Spleen (tissue), 11 donors: Measurements from ENCODE around the gene CSTPP1. TPM values are rescaled to one million over a fixed set of nuclear protein-coding genes. Genes with fewer than 3 reads are reported as not detected.

Source experiments
- DNase-seq: peaks from one replicate; pipeline ENCODE4 v3.0.0-alpha.2; 2020
- H3K27ac ChIP-seq, 8 donors: fragments of 200-600 bp; sonication (generic) in 7 of 8; 1 replicate in 4 of 8; 2 replicates in 4 of 8; pipeline versions ENCODE4 v1.5.0 to v1.8.0; 2016 to 2021; ENCODE audit warnings: inconsistent platforms in 4 of 8, mild to moderate bottlenecking in 4 of 8, moderate library complexity in 1 of 8
- H3K27me3 ChIP-seq, 7 donors: fragments of 200-600 bp; sonication (generic) in 6 of 7; replicated peaks in 1 of 7; 1 replicate in 4 of 7; 2 replicates in 3 of 7; pipeline versions ENCODE4 v1.5.0 to v1.8.0; 2016 to 2021; ENCODE audit warnings: inconsistent platforms in 3 of 7, mild to moderate bottlenecking in 1 of 7
- H3K36me3 ChIP-seq, 6 donors: fragments of 200-600 bp; sonication (generic) in 5 of 6; 1 replicate in 4 of 6; 2 replicates in 2 of 6; pipeline versions ENCODE4 v1.5.0 to v1.8.0; 2016 to 2021; ENCODE audit warnings: inconsistent platforms in 2 of 6
- H3K4me1 ChIP-seq, 6 donors: fragments of 200-600 bp; sonication (generic) in 5 of 6; 1 replicate in 3 of 6; 2 replicates in 3 of 6; pipeline versions ENCODE4 v1.5.0 to v1.8.0; 2016 to 2021; ENCODE audit warnings: inconsistent platforms in 3 of 6
- H3K4me3 ChIP-seq, 8 donors: fragments of 200-600 bp; sonication (generic) in 7 of 8; 1 replicate in 4 of 8; 2 replicates in 4 of 8; pipeline versions ENCODE4 v1.5.0 to v1.8.0; 2016 to 2021; ENCODE audit warnings: inconsistent platforms in 4 of 8, mild to moderate bottlenecking in 4 of 8, moderate library complexity in 2 of 8
- H3K9me3 ChIP-seq, 8 donors: fragments of 200-600 bp; sonication (generic) in 7 of 8; 1 replicate in 4 of 8; 2 replicates in 4 of 8; pipeline versions ENCODE4 v1.5.0 to v1.8.0; 2016 to 2021; ENCODE audit warnings: inconsistent platforms in 4 of 8
- CTCF ChIP-seq, 11 experiments: fragments of 200-600 bp in 7 of 11; fragments of 450-650 bp in 4 of 11; sonication (generic) in 4 of 11; IDR thresholded peaks in 8 of 11; conservative IDR thresholded peaks in 3 of 11; 1 replicate in 7 of 11; 2 replicates in 4 of 11; pipeline versions ENCODE4 v1.4.0 to v1.8.0; 2016 to 2021; ENCODE audit warnings: antibody characterized with exemption in 11 of 11, inconsistent platforms in 4 of 11, mild to moderate bottlenecking in 1 of 11
- POLR2A ChIP-seq, 3 donors: fragments of 450-650 bp; IDR thresholded peaks; one replicate each; pipeline ENCODE4 v1.5.1; 2017; ENCODE audit warnings: antibody characterized with exemption in 3 of 3, mild to moderate bottlenecking in 1 of 3
- POLR2AphosphoS5 ChIP-seq, 3 donors: sonication (generic); formaldehyde crosslinking; IDR thresholded peaks; one replicate each; pipeline ENCODE4 v1.5.1; 2017; ENCODE audit warnings: antibody characterized with exemption in 3 of 3
- WGBS, 5 donors: extraction: QIAGEN DNeasy Blood & Tissue Kit in 3 of 5; methylation state at CpG; one replicate each; pipeline versions ENCODE4 v1.1.5 to v1.1.7; 2013 to 2018; 5-methylcytosine and 5-hydroxymethylcytosine counted together
- intact Hi-C: fragments of 100-400 bp; cut with DNase I; formaldehyde crosslinking; loops from one replicate; pipeline ENCODE4 v1.15.0; 2023; ENCODE audit warnings: low total_unique reads
- polyA plus RNA-seq, 3 donors: library from polyadenylated mRNA; stranded (reverse); fragments of 200-250 nt; gene quantifications; one replicate each; pipeline ENCODE4 v1.2.1, GENCODE V29; 2013
- total RNA-seq, 7 donors: library from RNA; depleted of rRNA in 3 of 7; stranded (reverse); fragments of >200 nt in 3 of 7; fragmentation: NEBNext Ultra II Directional in 4 of 7; extraction: Animal tissue kit (Norgen Biotek cat#: 25700) in 4 of 7; gene quantifications; one replicate each; pipeline versions ENCODE4 v1.1.0 to v1.2.1, GENCODE V29; 2016 to 2021
- donor health status: healthy with polysubstance abuse.
- donor health status: DM: no; HTN: no; CAD: no; lungs with moderate emphysema.
- donor health status: DM: no; HTN: no; CAD: no.
- donor health status: Bipolar disorder and iron deficiency.
- donor health status: healthy.
- donor health status: DM: no; HTN: no; CAD: no.
- donor health status: DM: yes; HTN: yes; CAD: no.

Gene CSTPP1
- total and polyA plus RNA-seq, 10 donors: 8.6 to 23.0 (median 14.4) TPM

GRCh38 chr11:46902694-46903093, 33.9 kb upstream of the CSTPP1 start:
- DNase-seq: no peak
- no peaks in the 10 kb centered on the region for H3K36me3 ChIP-seq
- H3K27me3 ChIP-seq: no peaks in the 10 kb centered on the region
- TF ChIP-seq POLR2A (IDR thresholded peaks at IDR 0.05) (no peak), POLR2AphosphoS5 (IDR thresholded peaks at IDR 0.05) (no peak), CTCF (IDR thresholded peaks at IDR 0.05 in 8 of 11, conservative IDR thresholded peaks at IDR 0.05 in 3 of 11) (no peak)
- H3K4me1 ChIP-seq: peaks cover 3 to 40% (median 16%) of the 10 kb centered on the region in 6 donors
- no peak overlapping the region for H3K4me3 ChIP-seq
- intact Hi-C loops: no loop called here
- no peak overlapping the region for H3K27ac ChIP-seq
- 91 to 99% (median 96%) methylated on average over 2 to 6 of the region's 6 CpGs for WGBS, 5 donors
- no peaks in the 10 kb centered on the region for H3K9me3 ChIP-seq

DNA sequence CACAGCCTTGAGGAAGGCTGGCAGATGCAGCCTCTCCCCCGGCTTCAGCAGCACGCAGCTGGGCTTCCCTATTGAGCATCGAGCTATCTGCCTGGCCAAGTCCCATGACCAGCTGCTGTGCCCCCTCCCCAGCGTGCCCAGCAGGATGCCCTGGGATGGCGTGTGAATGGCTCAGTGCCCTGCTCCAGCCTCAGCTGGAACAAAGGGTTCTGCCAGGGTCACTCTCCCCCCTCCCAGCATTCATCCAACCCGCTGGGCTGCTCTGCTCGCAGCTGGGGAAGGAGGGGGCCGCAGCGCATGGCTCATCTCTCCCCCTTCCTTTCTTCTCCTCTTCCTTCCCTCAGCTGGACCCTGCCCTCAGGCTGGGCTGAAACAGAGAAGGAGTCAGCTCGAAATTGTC, 32.7 kb upstream of the CSTPP1 start:
- DNase-seq: peak; percentile 71
- Histone ChIP-seq H3K4me3 (no peak overlapping the region), H3K27ac (peak overlapping the region in 7 of 8 donors; percentile 4 to 68 (median 36)), H3K4me1 (peaks cover 3 to 40% (median 16%) of the 10 kb centered on the region in 6 donors), H3K9me3 (no peaks in the 10 kb centered on the region), H3K27me3 (no peaks in the 10 kb centered on the region), H3K36me3 (no peaks in the 10 kb centered on the region)
- intact Hi-C loops: no loop called here
- TF ChIP-seq POLR2A (IDR thresholded peaks at IDR 0.05) (no peak), CTCF (IDR thresholded peaks at IDR 0.05 in 8 of 11, conservative IDR thresholded peaks at IDR 0.05 in 3 of 11) (no peak), POLR2AphosphoS5 (IDR thresholded peaks at IDR 0.05) (peak; percentile 57 to 79 (median 69))
- 58 to 71% (median 63%) methylated on average over 5 to 10 of the region's 10 CpGs for WGBS, 5 donors

- intact Hi-C loops: no loop called here
- peaks cover 3 to 36% (median 16%) of the 10 kb centered on the region in 6 donors for H3K4me1 ChIP-seq
- no peaks in the 10 kb centered on the region for H3K27me3 ChIP-seq
- TF ChIP-seq CTCF (IDR thresholded peaks at IDR 0.05 in 8 of 11, conservative IDR thresholded peaks at IDR 0.05 in 3 of 11) (no peak), POLR2AphosphoS5 (IDR thresholded peaks at IDR 0.05) (no peak), POLR2A (IDR thresholded peaks at IDR 0.05) (no peak)
- DNase-seq: no peak
- peak overlapping the region in 5 of 8 donors; percentile 65 to 77 (median 72) for H3K27ac ChIP-seq
- no peaks in the 10 kb centered on the region for H3K36me3 ChIP-seq
- H3K9me3 ChIP-seq: no peaks in the 10 kb centered on the region
- 64 to 85% (median 72%) methylated on average over 4 to 5 of the region's 5 CpGs for WGBS, 5 donors
- no peak overlapping the region for H3K4me3 ChIP-seq
Observed at GRCh38 chr11:46905806-46906205, 30.8 kb upstream of the CSTPP1 start.

- TF ChIP-seq POLR2A (IDR thresholded peaks at IDR 0.05) (no peak), POLR2AphosphoS5 (IDR thresholded peaks at IDR 0.05) (peak in 2 of 3 donors; percentile 43 to 69)
- 24 to 36% (median 26%) methylated on average over 13 of the region's 13 CpGs for WGBS, 5 donors
- Histone ChIP-seq H3K4me3 (no peak overlapping the region), H3K27ac (peak overlapping the region in 7 of 8 donors; percentile 37 to 77 (median 71)), H3K27me3 (no peaks in the 10 kb centered on the region), H3K36me3 (no peaks in the 10 kb centered on the region), H3K4me1 (peaks cover 3 to 37% (median 16%) of the 10 kb centered on the region in 6 donors), H3K9me3 (no peaks in the 10 kb centered on the region)
- intact Hi-C loops: no loop called here
- DNase-seq: peak; percentile 78
Observed at GRCh38 chr11:46906609-46907041, 29.9 kb upstream of the CSTPP1 start.
